Right lobe of liver (tissue), 4 donors: Measurements from ENCODE around the gene DNAL4.

Experiments used
- POLR2A ChIP-seq: fragments of 450-650 bp; IDR thresholded peaks from one replicate; pipeline ENCODE4 v1.6.1; 2017; ENCODE audit warnings: antibody characterized with exemption, mild to moderate bottlenecking
- TF ChIP-seq, protein P1 (sequence below), 4 donors: fragments of 200-600 bp in 3 of 4; fragments of 450-650 bp in 1 of 4; IDR thresholded peaks; one replicate each; pipeline versions ENCODE4 v1.5.1 to v1.8.0; 2016 to 2022; ENCODE audit warnings: antibody characterized with exemption in 4 of 4, mild to moderate bottlenecking in 2 of 4
- donor health status: DM: no; HTN: no; CAD: no.
- donor health status: DM: no; HTN: no; CAD: no.
- donor health status: DM: no; HTN: yes; CAD: no.

DNA sequence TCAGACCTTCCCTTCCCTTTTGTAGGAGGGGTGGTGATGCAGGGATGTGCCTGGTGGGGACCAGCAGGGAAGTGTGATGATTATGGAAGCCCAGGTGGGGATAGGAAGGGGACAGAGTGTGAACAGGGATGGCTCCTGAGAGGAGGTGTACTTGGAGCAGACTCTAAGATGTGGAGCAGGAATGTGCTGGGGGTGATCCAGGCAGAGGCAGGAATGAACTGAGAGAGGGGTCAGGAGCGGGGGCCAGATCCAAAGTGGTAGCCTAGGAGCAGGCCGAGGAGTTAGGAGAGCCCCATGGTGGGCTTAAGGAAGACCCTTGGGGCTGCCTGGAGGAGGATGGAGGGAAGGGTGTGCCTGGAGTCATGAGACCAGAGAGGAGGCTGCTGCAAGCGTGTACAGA is 46.2 kb upstream of the DNAL4 start:
- TF ChIP-seq, protein P1, sequence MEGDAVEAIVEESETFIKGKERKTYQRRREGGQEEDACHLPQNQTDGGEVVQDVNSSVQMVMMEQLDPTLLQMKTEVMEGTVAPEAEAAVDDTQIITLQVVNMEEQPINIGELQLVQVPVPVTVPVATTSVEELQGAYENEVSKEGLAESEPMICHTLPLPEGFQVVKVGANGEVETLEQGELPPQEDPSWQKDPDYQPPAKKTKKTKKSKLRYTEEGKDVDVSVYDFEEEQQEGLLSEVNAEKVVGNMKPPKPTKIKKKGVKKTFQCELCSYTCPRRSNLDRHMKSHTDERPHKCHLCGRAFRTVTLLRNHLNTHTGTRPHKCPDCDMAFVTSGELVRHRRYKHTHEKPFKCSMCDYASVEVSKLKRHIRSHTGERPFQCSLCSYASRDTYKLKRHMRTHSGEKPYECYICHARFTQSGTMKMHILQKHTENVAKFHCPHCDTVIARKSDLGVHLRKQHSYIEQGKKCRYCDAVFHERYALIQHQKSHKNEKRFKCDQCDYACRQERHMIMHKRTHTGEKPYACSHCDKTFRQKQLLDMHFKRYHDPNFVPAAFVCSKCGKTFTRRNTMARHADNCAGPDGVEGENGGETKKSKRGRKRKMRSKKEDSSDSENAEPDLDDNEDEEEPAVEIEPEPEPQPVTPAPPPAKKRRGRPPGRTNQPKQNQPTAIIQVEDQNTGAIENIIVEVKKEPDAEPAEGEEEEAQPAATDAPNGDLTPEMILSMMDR (IDR thresholded peaks at IDR 0.05): no peak
- no peak for TF ChIP-seq POLR2A
